ENCODE data around the gene TTR.

TTR gene

GRCh38 chr18:31581498-31582197, 10.0 kb upstream of the TTR start:
- DNase-seq: no peak

- no peak for DNase-seq
Observed at GRCh38 chr18:31583185-31583854, 8.4 kb upstream of the TTR start.

GRCh38 chr18:31585991-31586390, 5.7 kb upstream of the TTR start:
- DNase-seq: no peak

GRCh38 chr18:31586616-31587015, 5.1 kb upstream of the TTR start:
- no peak for DNase-seq

GRCh38 chr18:31587529-31587928, 4.1 kb upstream of the TTR start:
- no peak for DNase-seq

DNA sequence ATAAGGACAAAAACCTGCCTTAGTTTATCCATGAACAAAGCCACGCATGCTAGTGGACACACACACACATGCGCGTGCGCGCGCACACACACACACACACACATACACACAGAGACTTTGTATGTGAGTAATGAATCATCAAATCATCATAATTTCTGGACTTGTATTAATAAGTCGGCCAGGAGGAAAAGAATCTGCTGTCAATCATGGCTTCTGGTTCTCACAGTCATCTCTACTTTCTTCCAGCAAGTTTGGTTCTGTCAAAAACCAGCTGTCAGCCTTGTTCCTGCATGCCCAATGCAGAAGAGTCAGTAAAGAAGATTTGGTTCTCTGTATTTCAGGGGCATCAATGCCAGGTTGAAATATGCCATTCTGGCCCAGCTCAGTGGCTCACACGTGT, 1.1 kb upstream of the TTR start:
- DNase-seq: no peak

GRCh38 chr18:31591113-31591512, 564 bp upstream of the TTR start:
- DNase-seq: no peak

GRCh38 chr18:31592506-31593157, 955 bp downstream of the TTR start:
- DNase-seq: no peak

DNA sequence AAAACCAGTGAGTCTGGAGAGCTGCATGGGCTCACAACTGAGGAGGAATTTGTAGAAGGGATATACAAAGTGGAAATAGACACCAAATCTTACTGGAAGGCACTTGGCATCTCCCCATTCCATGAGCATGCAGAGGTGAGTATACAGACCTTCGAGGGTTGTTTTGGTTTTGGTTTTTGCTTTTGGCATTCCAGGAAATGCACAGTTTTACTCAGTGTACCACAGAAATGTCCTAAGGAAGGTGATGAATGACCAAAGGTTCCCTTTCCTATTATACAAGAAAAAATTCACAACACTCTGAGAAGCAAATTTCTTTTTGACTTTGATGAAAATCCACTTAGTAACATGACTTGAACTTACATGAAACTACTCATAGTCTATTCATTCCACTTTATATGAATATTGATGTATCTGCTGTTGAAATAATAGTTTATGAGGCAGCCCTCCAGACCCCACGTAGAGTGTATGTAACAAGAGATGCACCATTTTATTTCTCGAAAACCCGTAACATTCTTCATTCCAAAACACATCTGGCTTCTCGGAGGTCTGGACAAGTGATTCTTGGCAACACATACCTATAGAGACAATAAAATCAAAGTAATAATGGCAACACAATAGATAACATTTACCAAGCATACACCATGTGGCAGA, 3.6 kb downstream of the TTR start:
- DNase-seq: no peak

GRCh38 chr18:31596081-31596872, 4.6 kb downstream of the TTR start:
- DNase-seq: no peak

GRCh38 chr18:31598021-31598805, 6.5 kb downstream of the TTR start:
- DNase-seq: no peak

- no peak for DNase-seq
Observed at GRCh38 chr18:31603315-31603714, 11.6 kb downstream of the TTR start.

GRCh38 chr18:31606265-31606664, 14.6 kb downstream of the TTR start:
- DNase-seq: no peak

DNA sequence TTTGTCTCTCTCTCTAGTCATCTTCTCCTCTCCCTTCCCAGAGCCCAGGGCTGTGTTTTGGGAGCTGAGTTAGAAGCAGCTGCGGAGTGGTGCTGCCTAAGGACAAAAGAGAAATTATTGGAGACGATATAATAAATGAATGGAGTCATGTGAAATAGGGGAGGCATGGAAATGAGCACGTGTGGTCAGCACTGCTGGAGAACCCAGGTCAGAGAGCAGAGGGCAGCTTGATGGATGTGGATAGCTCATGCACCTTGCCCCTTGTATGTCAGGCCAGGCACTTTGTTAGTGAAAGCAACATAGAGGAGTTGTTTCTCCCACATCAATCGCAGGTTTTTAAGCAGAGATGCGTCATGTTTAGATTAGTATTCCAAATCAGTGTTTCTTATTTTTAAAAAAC, 15.7 kb downstream of the TTR start:
- DNase-seq: no peak

DNA sequence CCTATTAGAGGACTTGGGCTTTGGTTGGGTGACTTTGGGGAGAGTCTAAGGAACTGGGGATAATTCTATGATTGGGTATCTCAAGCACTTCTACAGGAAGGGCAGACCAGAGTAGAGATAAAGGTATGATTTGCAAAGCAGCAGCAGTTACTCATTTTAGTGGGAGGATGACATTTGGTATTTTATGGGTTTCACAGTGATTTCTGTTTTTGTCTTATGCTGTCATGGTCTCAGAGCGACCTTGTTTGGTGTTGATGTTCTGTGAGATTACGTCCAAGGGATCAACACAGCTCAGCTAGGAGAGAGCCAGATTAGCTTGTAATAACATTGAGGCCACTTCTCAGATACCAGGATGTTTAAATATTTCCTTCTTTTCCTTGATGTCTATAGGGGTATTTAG, 18.2 kb downstream of the TTR start:
- no peak for DNase-seq

DNA sequence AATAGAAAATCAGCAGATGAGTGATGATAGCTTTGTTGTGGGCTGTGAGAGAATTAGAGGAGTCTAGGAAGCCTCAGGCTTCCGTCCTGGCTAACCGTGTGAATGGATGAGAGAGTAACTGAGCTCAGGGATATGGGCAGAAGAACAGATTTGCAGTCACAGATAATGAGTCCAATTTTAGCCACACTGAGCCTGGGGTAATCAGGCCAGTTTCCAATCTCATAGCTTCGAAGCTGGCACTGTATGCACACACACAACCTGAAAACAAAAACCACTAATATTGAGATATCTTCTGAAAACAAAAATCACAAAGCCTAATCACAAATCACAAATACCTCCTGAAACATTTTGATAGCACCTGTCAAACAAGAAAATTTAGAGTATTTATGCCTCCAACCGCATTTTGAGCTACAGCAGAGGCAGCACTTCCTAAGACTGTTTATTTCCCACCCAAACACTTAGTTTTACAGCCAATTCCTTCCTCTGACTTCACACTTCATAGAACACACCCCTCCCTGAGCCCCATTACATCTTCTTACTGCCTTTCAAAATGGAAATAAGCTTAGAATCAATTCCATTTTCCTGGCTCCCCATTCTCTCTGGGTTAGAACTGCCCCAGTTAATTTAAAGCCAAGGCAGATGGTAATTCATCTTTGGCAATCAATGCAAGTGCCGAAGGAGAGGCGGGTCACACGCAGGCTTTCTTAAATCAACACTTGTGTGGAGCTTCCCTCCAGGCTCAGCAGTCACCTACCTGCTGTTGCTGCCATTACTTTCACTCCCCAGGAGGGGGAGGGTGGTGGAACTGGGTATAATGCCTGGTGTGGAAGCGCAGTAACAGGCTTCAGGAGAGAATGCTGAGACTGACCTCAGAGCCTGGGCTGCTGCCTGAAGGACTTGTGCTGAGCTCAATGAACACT, 18.9 kb downstream of the TTR start:
- no peak for DNase-seq

DNA sequence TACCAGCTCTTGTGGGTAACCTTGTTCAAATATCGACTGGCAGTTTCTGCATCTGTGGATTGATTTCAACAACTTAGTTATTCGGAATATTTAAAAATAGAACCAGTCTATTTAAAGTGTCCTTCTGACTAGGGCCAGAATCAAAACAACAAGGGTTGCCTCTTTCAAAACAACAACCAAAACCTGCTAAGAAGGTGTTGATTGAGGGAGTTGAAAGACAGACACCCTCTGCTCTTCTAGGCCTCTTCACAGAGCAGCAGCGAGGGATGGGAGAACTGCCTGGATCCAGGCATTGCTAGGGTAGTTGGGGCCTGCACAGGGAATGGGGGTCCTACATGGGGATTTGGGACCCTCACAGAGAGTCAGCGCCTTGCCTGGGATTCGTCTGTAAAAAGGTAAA, 19.8 kb downstream of the TTR start:
- DNase-seq: no peak

DNA sequence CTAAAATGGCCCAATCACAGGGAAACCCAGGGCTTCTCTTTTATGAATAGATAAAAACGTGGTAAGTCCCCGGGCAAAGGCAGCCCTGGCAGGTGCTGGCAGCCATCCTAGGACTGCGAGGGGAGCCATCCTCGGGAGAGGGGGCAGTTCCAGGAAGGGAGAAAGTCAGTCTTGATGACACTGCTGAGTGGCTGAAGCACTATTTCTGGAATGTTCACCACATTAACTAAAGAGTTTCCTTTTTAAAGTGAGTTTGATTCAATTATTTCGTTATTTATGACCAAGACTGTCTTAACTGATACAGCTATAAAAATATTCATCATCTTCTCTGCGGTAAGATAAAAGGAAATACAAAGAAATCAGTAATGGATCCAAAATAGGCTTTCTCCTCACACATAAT, 20.4 kb downstream of the TTR start:
- DNase-seq: no peak

DNA sequence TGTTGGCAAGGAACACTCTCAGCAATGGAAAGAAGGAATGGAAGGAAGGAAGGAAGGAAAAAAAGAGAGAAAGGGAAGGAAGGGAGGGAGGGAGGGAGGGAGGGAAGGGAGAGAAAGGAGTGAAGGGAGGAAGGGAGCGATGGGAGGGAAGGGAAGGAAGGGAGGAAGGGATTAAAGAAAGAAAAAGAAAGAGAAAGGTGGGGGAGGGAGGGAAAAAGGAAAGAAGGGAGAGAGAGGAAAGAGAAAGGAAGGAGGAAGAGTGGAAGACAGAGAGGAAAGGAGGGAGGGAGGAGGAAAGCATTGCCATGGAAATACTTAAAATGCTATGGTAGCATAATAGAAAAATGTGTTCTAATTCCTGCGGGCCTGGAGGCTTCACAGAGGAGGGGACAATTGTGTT, 22.4 kb downstream of the TTR start:
- DNase-seq: no peak

- no peak for DNase-seq
Observed at GRCh38 chr18:31616586-31616985, 24.9 kb downstream of the TTR start.
